HG02588 (cell line): ENCODE measurements around the gene IGFBP3.
"Not testable (repeated sequence)": the region's sequence is repeated elsewhere in the genome, so short reads cannot be mapped to it uniquely, and the experiment has no call there.

Source experiments
- ATAC-seq: cut with Tn5 transposase; IDR thresholded peaks from one replicate; pipeline ENCODE4 v1.9.1; 2021; ENCODE audit warnings: mild to moderate bottlenecking, moderate library complexity; ENCODE audit not compliant: unreplicated experiment

The IGFBP3 gene, protein sequence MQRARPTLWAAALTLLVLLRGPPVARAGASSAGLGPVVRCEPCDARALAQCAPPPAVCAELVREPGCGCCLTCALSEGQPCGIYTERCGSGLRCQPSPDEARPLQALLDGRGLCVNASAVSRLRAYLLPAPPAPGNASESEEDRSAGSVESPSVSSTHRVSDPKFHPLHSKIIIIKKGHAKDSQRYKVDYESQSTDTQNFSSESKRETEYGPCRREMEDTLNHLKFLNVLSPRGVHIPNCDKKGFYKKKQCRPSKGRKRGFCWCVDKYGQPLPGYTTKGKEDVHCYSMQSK

GRCh38 chr7:45920502-45921380 is at the start of gene IGFBP3:
Gene IGFBP3, minus strand, starts transcription at chr7:45921272. Its CDS starts 132 bp downstream, at chr7:45921140.
- ATAC-seq = no peak

- ATAC-seq = no peak
These were observed 49.4 kb upstream of the IGFBP3 start for GRCh38 chr7:45970454-45970853.

GRCh38 chr7:45969940-45970339 is 48.9 kb upstream of the IGFBP3 start:
- ATAC-seq = no peak

DNA sequence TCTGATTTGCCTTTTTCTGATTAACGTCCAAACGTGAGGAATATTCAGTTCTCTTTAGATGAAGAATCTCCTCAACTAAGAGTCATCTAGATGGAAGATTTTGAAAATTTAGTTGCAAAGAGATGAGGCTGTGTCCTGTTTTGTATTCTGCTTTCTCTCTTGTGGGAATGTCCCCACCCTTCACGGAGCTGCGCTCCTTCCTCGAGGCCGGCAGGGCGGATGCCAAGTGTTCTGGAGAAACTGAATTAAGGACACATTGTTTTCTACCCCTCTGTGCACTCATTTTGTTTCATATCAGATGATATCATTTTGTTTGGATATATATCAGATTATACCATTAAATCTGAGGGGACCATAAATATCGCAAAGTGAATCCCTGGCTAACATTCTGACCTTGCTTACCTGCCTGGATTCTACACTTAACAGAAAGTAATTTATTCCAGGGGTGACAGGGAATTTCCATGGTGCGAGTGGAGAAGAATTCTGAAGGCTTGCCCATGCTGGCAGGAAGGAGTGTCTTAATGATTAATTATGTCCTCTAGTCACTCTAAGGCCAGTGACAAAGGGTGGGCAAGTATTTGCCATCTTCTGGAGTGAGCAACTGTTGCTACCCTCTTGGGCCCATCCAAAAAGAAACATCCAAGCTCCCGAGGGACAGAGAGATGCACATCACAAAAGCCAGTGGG is 47.9 kb upstream of the IGFBP3 start:
- no peak for ATAC-seq

DNA sequence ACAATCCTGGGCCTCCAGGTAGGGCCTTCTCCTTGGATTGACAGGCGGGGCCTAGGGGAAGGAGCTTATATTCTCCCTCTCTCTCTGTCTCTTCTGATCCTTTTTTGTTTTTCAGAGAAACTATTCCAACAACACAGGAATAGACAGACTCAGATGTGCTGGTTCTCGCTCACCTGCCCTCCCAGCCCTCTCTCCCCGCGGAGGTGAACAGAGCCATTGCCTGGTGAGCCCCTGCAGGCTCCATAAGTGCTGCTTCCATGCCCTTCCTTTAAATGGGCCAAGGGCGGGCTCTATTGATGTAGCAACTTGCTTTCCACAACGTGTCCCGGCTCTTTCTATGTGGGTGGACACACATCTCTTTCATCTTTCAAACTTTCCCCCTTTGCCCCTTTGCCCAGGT is 47.2 kb upstream of the IGFBP3 start:
- ATAC-seq = no peak

DNA sequence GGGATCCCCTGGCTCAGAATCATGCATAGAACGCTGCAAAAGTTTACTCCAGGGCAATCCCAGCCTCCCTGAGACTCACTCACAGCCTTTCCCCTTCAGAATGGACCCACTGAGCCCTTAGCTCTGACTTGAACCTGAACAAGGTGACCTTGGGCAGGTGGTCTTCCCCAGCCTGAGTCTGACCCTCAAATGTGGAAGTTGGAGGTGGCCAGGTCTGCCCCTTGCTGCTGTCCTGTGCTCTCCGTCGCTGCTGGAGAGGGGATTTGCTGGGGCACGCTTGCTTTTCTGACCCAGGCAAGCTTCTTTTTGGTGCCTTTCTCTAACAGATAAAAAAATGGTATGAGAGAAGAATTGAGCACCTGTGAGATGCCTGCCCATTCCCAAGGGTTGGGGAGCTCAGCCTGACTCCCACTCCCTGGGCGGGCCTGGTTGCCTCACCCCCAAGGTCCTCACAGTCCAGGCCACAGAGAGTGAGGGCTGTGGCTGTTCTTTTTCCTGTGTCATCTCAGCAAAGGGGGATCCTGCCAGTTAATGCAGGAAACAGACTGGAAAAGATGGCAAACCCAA is 46.6 kb upstream of the IGFBP3 start:
- ATAC-seq = no peak

GRCh38 chr7:45962861-45963260 is 41.8 kb upstream of the IGFBP3 start:
- no peak for ATAC-seq

GRCh38 chr7:45957721-45958120 is 36.6 kb upstream of the IGFBP3 start:
- no peak for ATAC-seq

DNA sequence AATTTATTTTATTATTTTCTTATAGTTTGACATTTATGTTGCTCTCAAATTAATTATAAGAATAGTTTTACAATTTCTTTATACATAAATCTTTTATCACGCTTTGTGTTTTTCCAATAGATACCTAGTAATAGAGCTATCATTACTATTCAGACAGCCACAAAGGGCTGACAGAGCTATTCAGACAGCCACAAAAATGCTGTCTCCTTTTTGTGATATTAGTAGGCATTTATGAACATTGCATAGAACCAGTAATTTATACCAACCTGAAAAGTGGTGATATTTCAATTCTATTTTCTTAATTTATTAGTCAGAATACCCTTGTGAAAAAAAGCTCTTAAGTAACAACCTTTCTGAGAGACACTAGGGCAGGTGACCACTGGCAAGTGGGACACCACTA is 34.2 kb upstream of the IGFBP3 start:
- ATAC-seq = no peak

GRCh38 chr7:45953055-45953454 is 32.0 kb upstream of the IGFBP3 start:
- ATAC-seq = not testable (repeated sequence)

DNA sequence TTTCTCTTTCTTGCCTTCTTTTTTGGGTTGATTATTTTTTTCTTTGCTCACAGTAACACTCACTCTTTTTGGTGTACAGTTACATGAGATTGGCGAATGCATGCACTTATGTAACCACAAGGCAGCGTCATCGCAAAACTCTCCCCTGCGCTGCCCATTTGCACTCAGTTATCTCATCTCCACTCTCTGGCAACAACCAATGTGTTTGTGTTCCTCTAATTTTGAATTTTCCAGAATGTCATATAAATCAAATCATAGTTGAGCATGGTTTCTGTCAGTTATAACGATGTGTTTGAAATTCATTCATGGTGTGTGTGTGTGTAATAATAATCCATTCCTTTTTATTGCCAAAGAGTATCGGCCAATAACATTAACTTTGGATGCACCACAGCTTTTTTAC is 23.0 kb upstream of the IGFBP3 start:
- ATAC-seq = no peak

GRCh38 chr7:45940939-45941338 is 19.9 kb upstream of the IGFBP3 start:
- no peak for ATAC-seq

DNA sequence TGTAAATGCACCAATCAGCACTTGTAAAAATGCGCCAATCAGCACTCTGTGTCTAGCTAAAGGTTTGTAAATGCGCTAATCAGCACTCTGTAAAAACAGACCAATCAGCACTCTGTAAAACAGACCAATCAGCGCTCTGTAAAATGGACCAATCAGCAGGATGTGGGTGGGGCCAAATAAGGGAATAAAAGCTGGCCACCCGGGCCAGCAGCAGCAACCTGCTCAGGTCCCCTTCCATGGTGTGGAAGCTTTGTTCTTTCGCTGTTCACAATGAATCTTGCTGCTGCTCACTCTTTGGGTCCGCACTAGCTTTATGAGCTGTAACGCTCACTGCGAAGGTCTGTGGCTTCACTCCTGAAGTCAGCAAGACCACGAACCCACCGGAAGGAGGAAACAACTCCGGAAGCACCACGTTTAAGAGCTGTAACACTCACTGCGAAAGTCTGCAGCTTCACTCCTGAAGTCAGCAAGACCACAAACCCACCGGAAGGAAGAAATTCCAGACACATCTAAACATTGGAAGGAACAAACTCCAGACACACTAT is 19.2 kb upstream of the IGFBP3 start:
- not testable (repeated sequence) for ATAC-seq

DNA sequence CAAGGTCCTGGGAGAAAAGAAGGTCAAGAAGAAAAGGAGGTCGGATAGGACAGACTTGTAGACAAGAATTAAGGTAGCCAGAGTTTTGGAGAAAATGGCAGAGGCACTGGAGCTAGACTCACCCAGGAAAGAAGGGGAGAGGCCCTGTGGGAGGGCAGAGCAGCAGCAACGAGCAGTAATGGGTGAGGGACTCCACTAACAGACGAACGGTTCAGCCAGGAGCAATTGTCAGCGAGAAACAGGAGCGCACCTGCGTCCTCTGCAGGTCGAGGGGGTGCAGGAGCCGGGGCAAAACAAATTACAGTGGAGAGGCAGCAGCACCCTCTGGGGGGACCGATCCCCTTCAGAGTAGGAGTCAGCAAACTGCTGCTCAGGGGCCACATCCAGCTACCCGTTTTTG is 18.5 kb upstream of the IGFBP3 start:
- ATAC-seq = no peak

- no peak for ATAC-seq
These were observed 17.7 kb upstream of the IGFBP3 start for GRCh38 chr7:45938626-45939302.

- no peak for ATAC-seq
These were observed 16.8 kb upstream of the IGFBP3 start for GRCh38 chr7:45937862-45938261.

DNA sequence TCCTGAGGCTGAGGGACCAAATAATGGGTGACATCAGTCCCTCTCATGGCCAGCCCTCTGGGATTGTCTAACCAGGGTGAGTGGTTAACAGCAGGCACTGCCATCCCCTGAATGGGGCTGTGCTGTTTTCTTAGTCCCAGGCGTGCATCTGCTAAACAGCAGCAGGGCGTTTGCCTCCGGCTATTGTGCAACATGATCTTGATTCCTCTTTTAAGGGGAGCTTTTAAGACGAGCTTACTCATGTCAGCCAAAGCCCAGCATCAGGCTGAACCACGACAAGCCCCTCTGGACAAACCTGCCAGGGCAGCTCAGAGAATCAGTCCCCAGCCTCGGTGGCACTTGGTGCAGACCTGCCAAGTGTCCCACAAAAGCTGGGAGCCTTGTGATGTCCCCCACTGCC is 16.2 kb upstream of the IGFBP3 start:
- ATAC-seq = no peak

DNA sequence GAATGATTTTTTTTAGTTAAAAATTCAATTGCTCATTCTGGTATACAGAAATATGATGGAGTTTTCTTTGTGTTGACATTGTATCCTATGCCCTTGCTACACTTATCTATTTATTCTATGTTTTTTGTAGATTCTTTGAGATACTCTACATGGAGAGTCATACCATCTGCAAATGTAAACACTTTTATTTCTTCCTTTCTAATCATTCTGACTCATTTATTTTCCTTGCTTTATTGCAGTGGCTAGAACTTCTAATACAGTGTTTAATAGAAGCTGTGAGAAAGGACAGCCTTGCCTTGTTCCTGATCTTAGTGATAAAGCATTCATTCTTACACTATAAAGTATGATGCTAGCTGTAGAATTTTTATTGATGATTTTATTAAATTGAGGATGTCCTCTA is 9.9 kb upstream of the IGFBP3 start:
- no peak for ATAC-seq

- no peak for ATAC-seq
These were observed 6.6 kb upstream of the IGFBP3 start for GRCh38 chr7:45927721-45928120.

GRCh38 chr7:45924283-45924682 is 3.2 kb upstream of the IGFBP3 start:
- ATAC-seq = no peak
